Muscle layer of duodenum (tissue), 2 donors: ENCODE measurements around the gene ARHGEF16.

ENCODE experiments used
- H3K27ac ChIP-seq: one replicate; pipeline ENCODE4 v1.7.0; 2013; ENCODE audit warnings: mild to moderate bottlenecking, low read length
- H3K27me3 ChIP-seq: one replicate; pipeline ENCODE4 v1.7.0; 2013; ENCODE audit warnings: low read depth, mild to moderate bottlenecking, control low read depth, low read length
- H3K36me3 ChIP-seq, 2 donors: one replicate each; pipeline ENCODE4 v1.7.0; 2013; ENCODE audit warnings: low read length in 2 of 2, control low read depth in 1 of 2, mild to moderate bottlenecking in 1 of 2; ENCODE audit not compliant: insufficient read depth in 2 of 2, control insufficient read depth in 1 of 2
- H3K4me1 ChIP-seq, 2 donors: one replicate each; pipeline ENCODE4 v1.7.0; 2013; ENCODE audit warnings: low read length in 2 of 2, mild to moderate bottlenecking in 2 of 2, control low read depth in 1 of 2, moderate library complexity in 1 of 2; ENCODE audit not compliant: insufficient read depth in 2 of 2, control insufficient read depth in 1 of 2
- H3K4me3 ChIP-seq, 2 donors: one replicate each; pipeline ENCODE4 v1.7.0; 2013; ENCODE audit warnings: low read length in 2 of 2, low read depth in 1 of 2, mild to moderate bottlenecking in 1 of 2
- H3K9me3 ChIP-seq, 2 donors: one replicate each; pipeline ENCODE4 v1.7.0; 2013; ENCODE audit warnings: low read length in 2 of 2, control low read depth in 1 of 2, mild to moderate bottlenecking in 1 of 2; ENCODE audit not compliant: control insufficient read depth in 1 of 2
- donor health status: healthy.

Gene ARHGEF16

GRCh38 chr1:3496916-3497315, 42.5 kb downstream of the ARHGEF16 start:
- Histone ChIP-seq H3K27ac (no peak overlapping the region), H3K27me3 (no peaks in the 10 kb centered on the region), H3K4me1 (no peaks in the 10 kb centered on the region), H3K36me3 (no peaks in the 10 kb centered on the region), H3K4me3 (no peak overlapping the region), H3K9me3 (no peaks in the 10 kb centered on the region)

GRCh38 chr1:3497521-3497920, 43.1 kb downstream of the ARHGEF16 start:
- H3K27ac ChIP-seq, result no peak overlapping the region
- H3K9me3 ChIP-seq, result no peaks in the 10 kb centered on the region
- no peak overlapping the region for H3K4me3 ChIP-seq
- no peaks in the 10 kb centered on the region for H3K4me1 ChIP-seq
- no peaks in the 10 kb centered on the region for H3K36me3 ChIP-seq
- no peaks in the 10 kb centered on the region for H3K27me3 ChIP-seq

- no peaks in the 10 kb centered on the region for H3K27me3 ChIP-seq
- no peaks in the 10 kb centered on the region for H3K4me1 ChIP-seq
- H3K9me3 ChIP-seq, result no peaks in the 10 kb centered on the region
- H3K36me3 ChIP-seq, result no peaks in the 10 kb centered on the region
- H3K27ac ChIP-seq, result no peak overlapping the region
- no peak overlapping the region for H3K4me3 ChIP-seq
Measured at GRCh38 chr1:3498246-3498930, 43.9 kb downstream of the ARHGEF16 start.

- no peak overlapping the region for H3K4me3 ChIP-seq
- H3K4me1 ChIP-seq, result no peaks in the 10 kb centered on the region
- H3K27ac ChIP-seq, result no peak overlapping the region
- no peaks in the 10 kb centered on the region for H3K27me3 ChIP-seq
- no peaks in the 10 kb centered on the region for H3K9me3 ChIP-seq
- H3K36me3 ChIP-seq, result no peaks in the 10 kb centered on the region
Measured at GRCh38 chr1:3498986-3499385, 44.5 kb downstream of the ARHGEF16 start.

GRCh38 chr1:3499611-3500010, 45.1 kb downstream of the ARHGEF16 start:
- H3K4me1 ChIP-seq, result no peaks in the 10 kb centered on the region
- H3K4me3 ChIP-seq, result no peak overlapping the region
- H3K9me3 ChIP-seq, result no peaks in the 10 kb centered on the region
- H3K36me3 ChIP-seq, result no peaks in the 10 kb centered on the region
- no peaks in the 10 kb centered on the region for H3K27me3 ChIP-seq
- no peak overlapping the region for H3K27ac ChIP-seq

GRCh38 chr1:3500265-3500835, 45.9 kb downstream of the ARHGEF16 start:
- H3K4me1 ChIP-seq, result no peaks in the 10 kb centered on the region
- H3K4me3 ChIP-seq, result no peak overlapping the region
- H3K9me3 ChIP-seq, result no peaks in the 10 kb centered on the region
- H3K27me3 ChIP-seq, result no peaks in the 10 kb centered on the region
- no peaks in the 10 kb centered on the region for H3K36me3 ChIP-seq
- H3K27ac ChIP-seq, result no peak overlapping the region

- H3K4me3 ChIP-seq, result no peak overlapping the region
- H3K27ac ChIP-seq, result no peak overlapping the region
- no peaks in the 10 kb centered on the region for H3K36me3 ChIP-seq
- no peaks in the 10 kb centered on the region for H3K9me3 ChIP-seq
- no peaks in the 10 kb centered on the region for H3K27me3 ChIP-seq
- no peaks in the 10 kb centered on the region for H3K4me1 ChIP-seq
Measured at GRCh38 chr1:3501437-3501836, 47.0 kb downstream of the ARHGEF16 start.

GRCh38 chr1:3501856-3502640, 47.6 kb downstream of the ARHGEF16 start:
- H3K4me3 ChIP-seq, result no peak overlapping the region
- no peak overlapping the region for H3K27ac ChIP-seq
- no peaks in the 10 kb centered on the region for H3K36me3 ChIP-seq
- no peaks in the 10 kb centered on the region for H3K9me3 ChIP-seq
- no peaks in the 10 kb centered on the region for H3K4me1 ChIP-seq
- H3K27me3 ChIP-seq, result no peaks in the 10 kb centered on the region

- no peaks in the 10 kb centered on the region for H3K36me3 ChIP-seq
Measured at GRCh38 chr1:3502641-3503524, 48.4 kb downstream of the ARHGEF16 start.

GRCh38 chr1:3503525-3503886, 49.0 kb downstream of the ARHGEF16 start:
- H3K27ac ChIP-seq, result no peak overlapping the region

More at GRCh38 chr1:3502641-3503524, 48.4 kb downstream of the ARHGEF16 start:
- Histone ChIP-seq H3K27me3 (no peaks in the 10 kb centered on the region), H3K4me1 (no peaks in the 10 kb centered on the region), H3K9me3 (no peaks in the 10 kb centered on the region), H3K4me3 (no peak overlapping the region), H3K27ac (no peak overlapping the region)

More at GRCh38 chr1:3503525-3503886, 49.0 kb downstream of the ARHGEF16 start:
- H3K4me1 ChIP-seq, result no peaks in the 10 kb centered on the region
- H3K27me3 ChIP-seq, result no peaks in the 10 kb centered on the region
- H3K9me3 ChIP-seq, result no peaks in the 10 kb centered on the region
- H3K4me3 ChIP-seq, result no peak overlapping the region
- H3K36me3 ChIP-seq, result no peaks in the 10 kb centered on the region
